Measurements from ENCODE around the gene PLAAT2.

PLAAT2 gene

GRCh38 chr11:63554877-63555223 lies 8.3 kb downstream of the PLAAT2 start (continued):
- TF ChIP-seq ZFP3 (CRISPR knock-in tag; IDR thresholded peaks at IDR 0.05) (no peak), ARNTL (CRISPR knock-in tag; IDR thresholded peaks at IDR 0.05; ENCODE audit: borderline replicate concordance, low read depth) (no peak)

- no peak for ATAC-seq
- no peak for TF ChIP-seq ZC3H10 (CRISPR knock-in tag; IDR thresholded peaks at IDR 0.05)
- no peak for TF ChIP-seq TOX (CRISPR knock-in tag; IDR thresholded peaks at IDR 0.05; ENCODE audit: borderline replicate concordance)
- TF ChIP-seq ESRRG (CRISPR knock-in tag; IDR thresholded peaks at IDR 0.05) = no peak
- no peak for TF ChIP-seq CREB5 (CRISPR knock-in tag; IDR thresholded peaks at IDR 0.05; ENCODE audit: low read depth)
- no peak for TF ChIP-seq CSRNP3 (CRISPR knock-in tag; IDR thresholded peaks at IDR 0.05)
- TF ChIP-seq CSDC2 (CRISPR knock-in tag; IDR thresholded peaks at IDR 0.05) = no peak
- TF ChIP-seq ZFP3 (CRISPR knock-in tag; IDR thresholded peaks at IDR 0.05) = no peak
- TF ChIP-seq POU6F1 (CRISPR knock-in tag; IDR thresholded peaks at IDR 0.05; ENCODE audit: borderline replicate concordance, low read depth) = no peak
- no peak for TF ChIP-seq ZFP30 (CRISPR knock-in tag; IDR thresholded peaks at IDR 0.05)
Measured at GRCh38 chr11:63553759-63554158, 9.4 kb downstream of the PLAAT2 start.

- ATAC-seq = no peak
- TF ChIP-seq TCF4 (CRISPR knock-in tag; IDR thresholded peaks at IDR 0.05; ENCODE audit: borderline replicate concordance) (no peak), TSHZ2 (CRISPR knock-in tag; IDR thresholded peaks at IDR 0.05) (no peak), PATZ1 (CRISPR knock-in tag; IDR thresholded peaks at IDR 0.05; ENCODE audit: borderline replicate concordance) (no peak), ZC3H10 (CRISPR knock-in tag; IDR thresholded peaks at IDR 0.05) (no peak), PPARA (CRISPR knock-in tag; IDR thresholded peaks at IDR 0.05; ENCODE audit: borderline replicate concordance) (no peak), ZNF70 (CRISPR knock-in tag; IDR thresholded peaks at IDR 0.05) (no peak), CREB5 (CRISPR knock-in tag; IDR thresholded peaks at IDR 0.05; ENCODE audit: low read depth) (no peak), ESRRG (CRISPR knock-in tag; IDR thresholded peaks at IDR 0.05) (no peak), GLIS3 (CRISPR knock-in tag; IDR thresholded peaks at IDR 0.05) (no peak), POU6F1 (CRISPR knock-in tag; IDR thresholded peaks at IDR 0.05; ENCODE audit: borderline replicate concordance, low read depth) (no peak)
Measured at GRCh38 chr11:63552921-63553320, 10.3 kb downstream of the PLAAT2 start.
